ENCODE measurements around the gene ELOB.

The ELOB gene

DNA sequence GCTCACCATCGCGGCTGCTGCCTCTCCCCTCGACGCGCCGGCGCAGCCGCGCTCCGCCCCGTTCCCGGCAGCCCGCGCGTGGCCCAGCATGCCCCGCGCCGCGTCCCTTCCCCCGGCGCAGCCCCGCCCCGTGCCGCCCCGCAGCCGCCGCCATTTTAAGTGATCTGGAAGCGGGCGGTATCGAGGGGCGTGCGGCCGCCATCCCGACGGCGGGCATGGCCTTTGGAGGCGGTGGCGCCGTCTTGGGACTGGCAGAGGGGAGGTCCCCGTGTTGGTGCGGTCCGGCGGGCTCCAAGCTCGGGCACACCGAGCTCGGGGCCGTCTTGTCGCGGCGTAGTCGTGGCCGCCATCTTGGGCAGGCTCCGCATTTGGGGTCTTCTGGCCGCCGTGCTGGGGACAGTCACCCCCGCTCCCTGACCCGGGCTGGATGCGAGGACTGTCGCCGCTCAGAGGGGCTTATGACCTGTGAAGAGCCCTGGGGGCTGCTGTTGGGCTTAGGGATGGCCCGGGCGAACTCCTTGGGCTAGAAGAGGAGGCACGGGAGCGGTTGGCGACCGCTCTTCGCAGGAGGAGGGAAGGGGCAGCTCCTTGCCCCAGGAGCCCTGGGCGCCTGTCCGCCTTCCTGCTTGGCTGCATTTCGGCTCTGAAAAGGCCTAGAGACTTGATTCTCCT, at the start of gene ELOB:
TSS of gene ELOB (minus strand) at position 50 of the 672 bp plus-strand sequence. CDS start at position 9, 41 bp downstream.
- peak; percentile 94 for DNase-seq

DNA sequence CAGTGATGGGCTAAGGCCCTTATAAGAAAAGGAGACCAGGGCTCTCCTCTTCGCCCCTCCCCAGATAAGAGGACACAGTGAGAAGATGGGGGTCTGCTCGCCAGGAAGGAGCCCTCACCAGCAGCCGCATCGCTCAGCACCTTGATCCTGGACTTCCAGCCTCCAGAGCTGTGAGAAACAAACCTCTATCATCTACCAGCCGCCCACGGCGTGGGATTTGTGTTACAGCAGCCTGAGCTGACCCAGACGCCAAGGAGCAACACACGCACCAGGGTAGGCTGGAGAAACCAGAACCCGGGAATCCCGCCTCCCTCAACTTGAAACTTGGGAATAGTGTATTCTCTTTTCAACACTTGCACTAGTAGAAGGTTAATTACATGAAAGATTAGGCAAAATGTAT, 48.8 kb upstream of the ELOB start:
- DNase-seq: no peak

GRCh38 chr16:2825049-2825742, 48.1 kb upstream of the ELOB start:
- no peak for DNase-seq

GRCh38 chr16:2824626-2825025, 47.5 kb upstream of the ELOB start:
- no peak for DNase-seq

DNA sequence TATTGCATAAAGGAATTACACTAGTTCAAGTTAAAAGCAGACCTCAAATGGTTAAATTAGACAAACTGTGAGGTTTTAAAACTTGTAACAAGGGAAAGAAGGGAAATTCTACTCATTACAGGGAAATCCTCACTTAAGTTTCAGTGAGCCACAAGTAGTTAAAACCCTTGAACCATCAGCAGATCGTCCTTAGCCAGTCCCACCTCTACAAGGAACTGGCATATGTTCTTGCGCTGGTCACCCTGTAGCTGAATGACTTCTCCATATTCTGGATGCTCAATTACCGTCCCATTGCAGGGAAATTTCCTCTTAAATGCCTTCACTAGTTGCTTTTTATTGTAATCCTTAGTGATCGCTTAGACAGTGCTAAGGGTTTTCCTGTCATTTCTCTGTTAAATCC, 45.4 kb upstream of the ELOB start:
- no peak for DNase-seq

DNA sequence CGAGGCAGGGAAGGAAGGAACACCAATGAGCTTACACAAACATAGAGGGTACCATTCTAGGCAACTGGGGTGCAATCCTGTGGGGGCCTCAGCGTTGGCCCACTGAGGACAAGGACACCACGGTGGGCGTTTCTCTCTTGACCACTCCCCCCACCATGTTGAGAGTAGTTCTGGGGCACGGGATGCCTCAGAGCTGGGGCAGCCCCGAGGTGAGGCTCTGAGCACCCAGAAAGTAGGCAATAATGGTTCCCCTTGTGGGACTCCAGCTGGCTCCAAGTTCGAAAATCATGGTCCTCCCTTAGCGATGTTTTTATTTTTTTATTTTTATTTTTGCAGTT, 45.0 kb upstream of the ELOB start:
- no peak for DNase-seq

GRCh38 chr16:2821487-2822157, 44.5 kb upstream of the ELOB start:
- DNase-seq: no peak

DNA sequence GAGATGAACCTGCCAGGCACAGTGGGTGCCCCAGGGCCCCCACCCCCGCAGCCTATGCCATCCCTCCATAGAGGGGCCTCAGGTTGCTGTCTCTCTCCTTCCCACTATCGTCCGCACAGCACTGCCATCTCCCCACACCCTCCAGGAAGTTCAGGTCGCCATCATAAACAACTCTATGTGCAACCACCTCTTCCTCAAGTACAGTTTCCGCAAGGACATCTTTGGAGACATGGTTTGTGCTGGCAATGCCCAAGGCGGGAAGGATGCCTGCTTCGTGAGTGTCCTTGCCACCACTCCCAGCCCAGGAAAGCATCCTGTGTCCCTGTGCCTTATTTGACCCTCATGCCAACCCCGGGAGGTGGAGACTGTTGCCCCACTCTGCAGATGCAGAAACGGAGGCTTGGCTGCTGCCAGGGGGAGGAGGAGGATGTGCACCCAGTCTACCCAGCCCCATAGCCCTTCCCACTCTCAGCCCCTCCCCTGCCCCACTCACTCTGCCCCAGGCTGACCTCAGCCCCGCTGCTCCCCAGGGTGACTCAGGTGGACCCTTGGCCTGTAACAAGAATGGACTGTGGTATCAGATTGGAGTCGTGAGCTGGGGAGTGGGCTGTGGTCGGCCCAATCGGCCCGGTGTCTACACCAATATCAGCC, 43.9 kb upstream of the ELOB start:
- no peak for DNase-seq

DNA sequence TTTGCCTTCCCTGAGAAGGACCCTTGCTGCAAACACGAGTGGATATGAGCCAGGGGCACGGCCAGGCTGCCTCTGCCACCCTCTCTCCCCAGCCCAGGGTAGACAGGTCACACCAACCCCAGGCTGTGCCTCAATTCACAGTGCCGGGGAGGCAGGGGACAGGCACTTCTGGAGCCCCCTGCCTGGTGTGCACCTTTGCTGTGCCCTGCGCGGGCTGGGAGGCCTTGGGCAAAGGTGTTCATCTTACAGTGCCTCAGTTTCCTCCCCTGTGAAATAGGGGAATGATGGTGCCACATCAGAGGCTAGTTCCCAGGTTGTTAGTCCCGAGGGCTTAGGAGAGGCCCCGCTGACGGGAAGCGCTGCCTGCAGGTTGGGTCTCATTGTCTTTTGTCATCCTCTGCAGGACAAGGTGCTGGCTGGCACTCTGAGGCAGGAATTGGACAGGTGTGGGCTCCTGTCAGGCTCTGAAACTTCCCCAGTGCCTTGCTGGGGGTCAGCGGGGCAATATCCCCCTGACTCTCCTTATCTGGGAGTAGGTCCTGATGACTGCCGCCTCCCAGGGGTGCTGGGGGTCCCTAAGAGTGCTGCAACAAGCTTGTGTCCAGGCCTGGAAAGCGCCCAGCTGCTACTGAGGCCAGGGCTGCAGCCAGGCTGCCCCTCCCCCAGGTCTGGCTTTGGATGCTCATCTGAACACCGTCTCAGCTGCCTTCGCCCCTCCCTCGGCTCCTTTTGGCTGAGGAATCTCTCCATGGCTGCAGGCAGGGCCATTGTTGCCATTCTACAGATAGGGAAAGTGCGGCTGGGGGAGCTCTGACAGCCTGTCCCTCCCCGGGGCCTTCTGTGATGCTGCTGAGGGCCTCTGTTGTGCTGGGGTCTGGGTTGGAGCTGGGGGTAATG, 43.1 kb upstream of the ELOB start:
- DNase-seq: no peak

DNA sequence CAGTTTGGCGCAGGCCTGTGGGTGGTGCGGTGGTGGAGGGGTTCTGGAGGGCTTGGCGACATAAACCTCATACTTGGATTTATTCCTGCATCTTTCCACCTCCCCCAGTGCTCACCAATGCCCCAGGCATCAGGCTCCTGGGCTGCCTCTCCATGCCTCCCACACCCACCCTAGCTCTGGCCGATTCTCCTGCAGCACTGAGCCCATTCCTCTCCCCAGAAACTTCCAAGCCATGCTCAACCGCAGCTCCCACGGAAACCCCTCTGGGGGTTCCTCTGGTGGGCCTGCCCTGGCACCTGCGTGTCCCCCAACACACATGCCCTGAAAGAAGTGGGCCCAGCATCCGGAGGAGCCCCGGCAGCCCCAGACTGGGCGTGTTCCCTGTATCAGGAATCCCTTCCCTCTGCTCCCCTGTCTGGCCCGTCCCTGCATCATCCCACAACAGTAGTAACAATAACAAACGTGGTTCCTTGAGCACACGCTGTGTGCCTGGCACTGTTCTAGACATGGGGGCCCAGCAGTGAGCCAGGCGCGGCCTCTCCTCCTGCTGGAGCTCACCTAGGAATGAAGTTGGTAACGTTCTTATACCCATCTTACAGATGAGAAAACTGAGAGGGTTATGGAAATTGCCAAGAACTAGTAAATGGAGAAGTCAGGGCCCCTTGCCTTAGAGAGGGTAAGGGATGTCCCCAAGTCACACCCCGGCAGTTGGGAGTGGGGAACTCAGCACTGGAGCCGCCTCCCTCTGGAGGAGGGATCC, 42.3 kb upstream of the ELOB start:
- no peak for DNase-seq

- no peak for DNase-seq
Observed at GRCh38 chr16:2818272-2818876, 41.3 kb upstream of the ELOB start.

DNA sequence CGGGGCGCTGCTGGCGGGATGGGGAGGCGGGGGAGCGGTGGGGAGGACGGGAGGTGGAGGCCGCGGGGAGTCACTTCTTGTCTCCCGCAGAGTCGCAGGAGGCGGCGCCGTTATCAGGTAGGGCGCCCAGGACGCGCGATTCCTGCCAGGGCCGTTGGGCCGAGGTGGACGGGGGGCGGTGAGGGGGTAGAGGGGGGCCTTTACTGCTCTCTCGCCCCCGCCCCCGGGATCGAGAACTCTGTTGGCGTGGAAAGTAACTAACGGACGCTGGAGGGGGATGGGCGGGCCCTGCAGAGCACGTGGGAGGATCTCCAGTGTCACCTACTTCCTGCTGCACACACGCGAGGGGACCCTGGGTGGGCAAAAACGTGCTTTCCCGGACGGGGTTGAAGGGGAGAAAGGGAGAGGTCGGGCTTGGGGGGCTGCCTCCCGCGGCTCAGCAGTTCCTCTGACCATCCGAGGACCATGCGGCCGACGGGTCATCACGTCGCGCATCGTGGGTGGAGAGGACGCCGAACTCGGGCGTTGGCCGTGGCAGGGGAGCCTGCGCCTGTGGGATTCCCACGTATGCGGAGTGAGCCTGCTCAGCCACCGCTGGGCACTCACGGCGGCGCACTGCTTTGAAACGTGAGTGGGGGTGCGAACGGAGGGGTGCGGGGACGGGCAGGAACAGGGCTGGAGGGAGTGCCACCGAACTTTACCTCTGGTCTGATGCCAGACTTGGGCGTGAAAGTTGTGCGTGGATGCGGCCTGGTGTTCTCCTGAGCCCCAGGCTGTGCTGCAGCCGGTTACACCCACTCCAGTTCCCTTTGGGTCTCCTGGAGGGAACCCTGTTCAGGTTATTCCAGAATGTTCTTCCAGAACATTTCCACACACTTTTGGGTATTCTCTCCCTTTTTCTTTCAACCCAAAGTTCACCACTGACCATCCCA, 40.5 kb upstream of the ELOB start:
- no peak for DNase-seq

GRCh38 chr16:2816751-2817339, 39.8 kb upstream of the ELOB start, which contains the start of gene PRSS21:
PRSS21 (plus strand) TSS chr16:2817237; CDS start chr16:2817269, 32 bp downstream.
- no peak for DNase-seq

GRCh38 chr16:2815299-2815771, 38.3 kb upstream of the ELOB start:
- no peak for DNase-seq

GRCh38 chr16:2814551-2815298, 37.6 kb upstream of the ELOB start:
- DNase-seq: no peak

GRCh38 chr16:2813771-2814221, 36.7 kb upstream of the ELOB start:
- peak; percentile 14 for DNase-seq

DNA sequence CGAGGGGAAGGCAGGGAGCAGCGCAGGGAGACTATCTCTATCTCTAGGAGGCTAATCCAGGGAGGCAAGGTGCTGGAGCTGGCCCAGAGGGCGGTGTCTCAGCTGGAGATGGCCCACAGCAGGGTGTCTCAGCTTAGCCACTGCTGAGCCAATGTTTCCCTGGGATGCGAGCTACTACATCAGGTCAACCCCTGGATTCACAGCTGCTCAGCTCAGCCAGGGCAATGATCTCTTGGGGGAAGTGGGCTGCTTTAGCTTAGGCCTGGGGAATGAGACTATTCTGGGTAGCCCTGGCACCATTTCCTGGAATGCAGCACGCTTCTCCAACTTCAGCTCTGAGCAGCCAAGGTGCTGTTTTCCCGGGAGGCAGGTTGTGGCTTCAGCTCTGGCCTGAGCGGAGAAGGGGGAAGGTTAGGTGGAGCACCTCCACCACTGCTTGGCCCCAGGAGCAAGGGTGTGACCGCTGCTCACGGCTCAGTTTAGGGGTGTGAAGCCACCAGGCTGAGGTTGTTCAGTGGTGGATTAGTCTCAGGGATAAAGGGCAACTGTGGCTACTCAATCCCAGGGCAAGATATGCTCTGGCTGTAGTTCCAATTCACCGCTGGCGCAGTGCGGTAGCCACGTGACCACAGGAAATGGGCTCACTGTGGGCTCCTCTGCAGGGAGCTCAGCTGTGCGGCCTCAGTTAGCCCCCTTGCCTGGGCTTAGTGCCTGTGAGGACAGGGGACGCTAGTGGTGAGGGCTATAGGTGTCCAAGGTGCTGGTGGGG, 34.8 kb upstream of the ELOB start:
- no peak for DNase-seq

GRCh38 chr16:2810651-2811050, 33.6 kb upstream of the ELOB start:
- DNase-seq: no peak

Data from suppressor macrophage treated with lipopolysaccharide for 4 hours (primary cell).